ENCODE results near the gene HGD. TPM values are rescaled to one million over a fixed set of nuclear protein-coding genes. Genes with fewer than 3 reads are reported as not detected.
"Not testable (repeated sequence)": the region's sequence is repeated elsewhere in the genome, so short reads cannot be mapped to it uniquely, and the experiment has no call there.

The HGD gene
- total RNA-seq, 2 donors from 2014 or later: 47.1 to 104 TPM

GRCh38 chr3:120640231-120640630, 41.8 kb downstream of the HGD start:
- no peak for DNase-seq (ENCODE audit: low spot score)
- Histone ChIP-seq H3K4me3 (no peak overlapping the region), H3K27ac (no peak overlapping the region), H3K27me3 (replicated peaks; ENCODE audit: insufficient read depth) (no peaks in the 10 kb centered on the region), H3K9me3 (no peaks in the 10 kb centered on the region), H3K36me3 (no peaks in the 10 kb centered on the region), H3K4me1 (replicated peaks) (no peaks in the 10 kb centered on the region)
- no peak for TF ChIP-seq POLR2A (IDR thresholded peaks at IDR 0.05)
- no peak for TF ChIP-seq POLR2AphosphoS5 (IDR thresholded peaks at IDR 0.05)
- no peak for TF ChIP-seq CTCF (IDR thresholded peaks at IDR 0.05)
- 100% methylated on average over 1 of the region's 1 CpG for WGBS
- intact Hi-C loops (cut with DNase I): no loop called here

- H3K27me3 ChIP-seq (replicated peaks; ENCODE audit: insufficient read depth); H3K4me3 ChIP-seq; intact Hi-C loops (cut with DNase I); DNase-seq (ENCODE audit: low spot score); H3K4me1 ChIP-seq (replicated peaks); H3K9me3 ChIP-seq; H3K36me3 ChIP-seq; H3K27ac ChIP-seq: not testable (repeated sequence)
- 97% methylated on average over 4 of the region's 4 CpGs for WGBS
Measured at GRCh38 chr3:120638820-120639219, 43.2 kb downstream of the HGD start.

GRCh38 chr3:120637851-120638559, 44.0 kb downstream of the HGD start:
- intact Hi-C loops (cut with DNase I): no loop called here
- no peak for TF ChIP-seq POLR2A (IDR thresholded peaks at IDR 0.05)
- no peak for TF ChIP-seq CTCF (IDR thresholded peaks at IDR 0.05)
- no peak for TF ChIP-seq POLR2AphosphoS5 (IDR thresholded peaks at IDR 0.05)
- H3K4me1 ChIP-seq (replicated peaks): no peaks in the 10 kb centered on the region
- WGBS: 82% methylated on average over 6 of the region's 6 CpGs
- H3K4me3 ChIP-seq: no peak overlapping the region
- no peak overlapping the region for H3K27ac ChIP-seq
- H3K9me3 ChIP-seq: no peaks in the 10 kb centered on the region
- DNase-seq (ENCODE audit: low spot score): no peak
- no peaks in the 10 kb centered on the region for H3K27me3 ChIP-seq (replicated peaks; ENCODE audit: insufficient read depth)
- no peaks in the 10 kb centered on the region for H3K36me3 ChIP-seq

GRCh38 chr3:120636795-120637401, 45.1 kb downstream of the HGD start:
- 65% methylated on average over 2 of the region's 2 CpGs for WGBS
- intact Hi-C loops (cut with DNase I): no loop called here
- Histone ChIP-seq H3K36me3 (no peaks in the 10 kb centered on the region), H3K4me3 (no peak overlapping the region), H3K27ac (no peak overlapping the region), H3K27me3 (replicated peaks; ENCODE audit: insufficient read depth) (no peaks in the 10 kb centered on the region), H3K4me1 (replicated peaks) (no peaks in the 10 kb centered on the region), H3K9me3 (no peaks in the 10 kb centered on the region)
- TF ChIP-seq POLR2AphosphoS5 (IDR thresholded peaks at IDR 0.05) (no peak), POLR2A (IDR thresholded peaks at IDR 0.05) (no peak), CTCF (IDR thresholded peaks at IDR 0.05) (no peak)
- no peak for DNase-seq (ENCODE audit: low spot score)

GRCh38 chr3:120634539-120634938, 47.5 kb downstream of the HGD start:
- H3K27ac ChIP-seq: no peak overlapping the region
- DNase-seq (ENCODE audit: low spot score): no peak
- no peaks in the 10 kb centered on the region for H3K9me3 ChIP-seq
- intact Hi-C loops (cut with DNase I): no loop called here
- no peaks in the 10 kb centered on the region for H3K36me3 ChIP-seq
- TF ChIP-seq POLR2A (IDR thresholded peaks at IDR 0.05) (no peak), CTCF (IDR thresholded peaks at IDR 0.05) (no peak)
- WGBS: 0% methylated on average over 1 of the region's 1 CpG
- no peaks in the 10 kb centered on the region for H3K4me1 ChIP-seq (replicated peaks)
- H3K27me3 ChIP-seq (replicated peaks; ENCODE audit: insufficient read depth): no peaks in the 10 kb centered on the region
- H3K4me3 ChIP-seq: no peak overlapping the region
